Activated naive CD4-positive, alpha-beta T cell (primary cell): ENCODE data around the gene TSEN34.

Experiments used
- DNase-seq, 4 experiments: peaks; one replicate each; lab custom pipeline; 2025; lab: John Stamatoyannopoulos, UW

Gene TSEN34

GRCh38 chr19:54191011-54191810, at the start of gene TSEN34:
TSS of gene TSEN34 (plus strand) at chr19:54191308. CDS start at chr19:54191365, 57 bp downstream.
- DNase-seq: peak; percentile 84 to 92 (median 90)

GRCh38 chr19:54141356-54141755, 49.8 kb upstream of the TSEN34 start:
- no peak for DNase-seq

GRCh38 chr19:54142166-54142780, 48.8 kb upstream of the TSEN34 start:
- DNase-seq: no peak

- DNase-seq: no peak
These were observed 45.5 kb upstream of the TSEN34 start for GRCh38 chr19:54145541-54146158.

GRCh38 chr19:54147676-54148075, 43.4 kb upstream of the TSEN34 start:
- DNase-seq: no peak

- no peak for DNase-seq
These were observed 43.0 kb upstream of the TSEN34 start for GRCh38 chr19:54148158-54148557.

- no peak for DNase-seq
These were observed 41.9 kb upstream of the TSEN34 start for GRCh38 chr19:54149021-54149812.

GRCh38 chr19:54151362-54152035, 39.6 kb upstream of the TSEN34 start:
- no peak for DNase-seq

GRCh38 chr19:54152267-54152666, 38.8 kb upstream of the TSEN34 start:
- no peak for DNase-seq

- no peak for DNase-seq
These were observed 38.1 kb upstream of the TSEN34 start for GRCh38 chr19:54152878-54153524.

- DNase-seq: no peak
These were observed 37.3 kb upstream of the TSEN34 start for GRCh38 chr19:54153731-54154326.

GRCh38 chr19:54154603-54155345, 36.3 kb upstream of the TSEN34 start:
- DNase-seq: peak in 2 of 4 experiments; percentile 12 to 42

- DNase-seq: no peak
These were observed 35.4 kb upstream of the TSEN34 start for GRCh38 chr19:54155694-54156093.

- DNase-seq: no peak
These were observed 34.6 kb upstream of the TSEN34 start for GRCh38 chr19:54156490-54156889.

- DNase-seq: no peak
These were observed 34.2 kb upstream of the TSEN34 start for GRCh38 chr19:54156953-54157352.

- DNase-seq: no peak
These were observed 32.2 kb upstream of the TSEN34 start for GRCh38 chr19:54158812-54159351.

GRCh38 chr19:54159352-54160181, 31.5 kb upstream of the TSEN34 start, which contains the start of gene LENG1:
TSS of gene LENG1 (minus strand) at chr19:54159721. CDS start at chr19:54159695, 26 bp downstream.
- DNase-seq: peak; percentile 86 to 96 (median 93)

- DNase-seq: no peak
These were observed 30.8 kb upstream of the TSEN34 start for GRCh38 chr19:54160182-54160811.
